NCI-H748 (cell line): Measurements from ENCODE around the gene CENPU.
"Not testable (repeated sequence)": the region's sequence is repeated elsewhere in the genome, so short reads cannot be mapped to it uniquely, and the experiment has no call there.

Experiments
- DNase-seq: peaks from one replicate; lab custom pipeline; 2025; ENCODE audit not compliant: unreplicated experiment; lab: John Stamatoyannopoulos, UW

Gene CENPU, protein sequence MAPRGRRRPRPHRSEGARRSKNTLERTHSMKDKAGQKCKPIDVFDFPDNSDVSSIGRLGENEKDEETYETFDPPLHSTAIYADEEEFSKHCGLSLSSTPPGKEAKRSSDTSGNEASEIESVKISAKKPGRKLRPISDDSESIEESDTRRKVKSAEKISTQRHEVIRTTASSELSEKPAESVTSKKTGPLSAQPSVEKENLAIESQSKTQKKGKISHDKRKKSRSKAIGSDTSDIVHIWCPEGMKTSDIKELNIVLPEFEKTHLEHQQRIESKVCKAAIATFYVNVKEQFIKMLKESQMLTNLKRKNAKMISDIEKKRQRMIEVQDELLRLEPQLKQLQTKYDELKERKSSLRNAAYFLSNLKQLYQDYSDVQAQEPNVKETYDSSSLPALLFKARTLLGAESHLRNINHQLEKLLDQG

DNA sequence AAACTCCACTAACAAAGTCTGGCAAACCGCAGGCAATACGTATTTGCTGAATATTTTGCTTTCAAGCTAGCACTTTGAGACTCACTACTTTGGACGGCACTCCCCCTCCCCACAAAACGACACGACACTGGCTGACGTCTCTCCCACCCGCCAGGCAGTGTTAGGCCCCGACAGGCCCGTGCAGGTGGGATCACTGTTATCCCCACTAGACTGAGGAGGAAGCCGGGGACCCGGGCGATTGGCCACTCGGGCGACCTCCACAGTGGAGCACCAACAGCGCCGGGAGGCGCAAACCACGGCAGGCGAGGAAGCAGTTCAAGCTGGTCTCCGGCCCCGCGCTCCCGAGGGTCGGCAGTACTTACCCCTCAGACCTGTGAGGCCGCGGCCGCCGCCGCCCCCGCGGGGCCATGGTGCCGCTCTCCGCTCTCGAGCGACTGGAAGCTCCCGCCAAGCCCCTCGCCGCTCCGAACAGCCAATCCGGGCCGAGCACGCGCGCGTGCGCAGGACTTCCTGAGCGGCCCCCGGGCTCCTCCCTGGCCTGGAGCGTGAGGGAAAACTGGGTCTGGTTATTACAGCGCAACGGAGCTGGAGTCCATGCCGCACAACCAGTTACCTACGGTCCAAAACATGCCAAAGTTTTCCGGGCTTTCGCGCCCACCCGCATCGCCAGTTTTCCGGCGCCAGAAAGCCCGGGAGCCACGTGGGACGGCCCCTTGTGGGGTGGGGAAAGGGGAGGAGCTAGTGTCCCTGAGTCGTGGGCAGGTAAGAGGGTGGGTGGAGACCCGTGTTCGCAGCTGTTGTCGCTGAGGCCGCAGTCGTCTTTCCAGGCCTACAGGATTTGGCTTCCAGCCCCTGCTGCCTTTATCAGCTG, at the start of gene CENPU:
TSS of gene CENPU (minus strand) at position 443 of the 871 bp plus-strand sequence. CDS start at position 409, 34 bp downstream.
- peak; percentile 95 for DNase-seq

- no peak for DNase-seq
Measured at GRCh38 chr4:184782731-184783373, 49.0 kb upstream of the CENPU start.

DNA sequence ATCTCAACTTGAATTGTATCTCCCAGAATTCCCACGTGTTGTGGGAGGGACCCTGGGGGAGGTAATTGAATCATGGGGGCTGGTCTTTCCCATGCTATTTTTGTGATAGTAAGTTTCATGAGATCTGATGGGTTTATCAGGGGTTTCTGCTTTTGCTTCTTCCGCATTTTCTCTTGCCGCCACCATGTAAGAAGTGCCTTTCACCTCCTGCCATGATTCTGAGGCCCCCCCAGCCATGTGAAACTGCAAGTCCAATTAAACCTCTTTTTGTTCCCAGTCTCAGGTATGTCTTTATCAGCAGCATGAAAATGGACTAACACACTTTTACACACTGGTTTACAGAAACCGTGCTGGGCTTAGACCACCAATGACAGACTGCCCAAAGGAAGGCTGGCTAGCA, 45.3 kb upstream of the CENPU start:
- DNase-seq = not testable (repeated sequence)

GRCh38 chr4:184778325-184778724, 44.4 kb upstream of the CENPU start:
- no peak for DNase-seq

GRCh38 chr4:184776821-184777220, 42.9 kb upstream of the CENPU start:
- peak; percentile 36 for DNase-seq

- no peak for DNase-seq
Measured at GRCh38 chr4:184775854-184776555, 42.1 kb upstream of the CENPU start.

DNA sequence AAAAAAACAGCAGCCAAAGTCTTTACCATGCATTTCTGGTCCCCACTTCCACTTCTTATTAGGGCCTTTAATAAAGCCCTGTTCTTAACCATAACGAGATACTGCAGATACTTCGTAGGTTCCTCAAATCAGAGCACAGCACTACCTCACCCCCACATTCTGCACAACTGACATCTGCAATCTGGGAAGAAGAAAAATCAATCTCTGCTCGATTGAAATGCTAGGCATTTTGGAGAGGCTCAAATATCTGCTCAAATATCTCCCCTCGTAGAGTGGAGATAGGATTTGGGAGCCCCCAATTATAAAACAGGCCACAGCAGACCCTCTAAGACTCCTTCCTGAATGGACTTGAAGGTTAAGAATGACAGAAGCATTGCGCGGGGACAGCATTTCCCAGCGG, 40.3 kb upstream of the CENPU start:
- DNase-seq = no peak

DNA sequence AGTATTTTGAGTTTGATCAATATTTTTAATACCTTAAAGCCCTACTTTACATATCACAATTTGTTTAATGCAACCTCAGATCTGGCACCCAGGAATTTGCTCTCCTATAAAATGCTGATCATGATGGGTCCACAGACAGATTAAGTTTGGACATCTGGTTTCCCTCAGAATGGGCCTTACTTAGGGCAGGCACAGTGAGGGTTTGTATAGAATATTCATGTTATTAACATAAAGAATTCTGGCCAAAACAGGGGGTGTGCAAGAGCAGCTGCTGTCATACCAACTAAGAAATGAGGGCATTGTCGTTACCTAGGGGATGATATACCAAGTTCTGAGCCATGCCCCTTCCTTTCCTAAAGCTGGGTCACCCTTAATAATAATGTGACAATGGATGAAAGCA, 37.5 kb upstream of the CENPU start:
- no peak for DNase-seq

DNA sequence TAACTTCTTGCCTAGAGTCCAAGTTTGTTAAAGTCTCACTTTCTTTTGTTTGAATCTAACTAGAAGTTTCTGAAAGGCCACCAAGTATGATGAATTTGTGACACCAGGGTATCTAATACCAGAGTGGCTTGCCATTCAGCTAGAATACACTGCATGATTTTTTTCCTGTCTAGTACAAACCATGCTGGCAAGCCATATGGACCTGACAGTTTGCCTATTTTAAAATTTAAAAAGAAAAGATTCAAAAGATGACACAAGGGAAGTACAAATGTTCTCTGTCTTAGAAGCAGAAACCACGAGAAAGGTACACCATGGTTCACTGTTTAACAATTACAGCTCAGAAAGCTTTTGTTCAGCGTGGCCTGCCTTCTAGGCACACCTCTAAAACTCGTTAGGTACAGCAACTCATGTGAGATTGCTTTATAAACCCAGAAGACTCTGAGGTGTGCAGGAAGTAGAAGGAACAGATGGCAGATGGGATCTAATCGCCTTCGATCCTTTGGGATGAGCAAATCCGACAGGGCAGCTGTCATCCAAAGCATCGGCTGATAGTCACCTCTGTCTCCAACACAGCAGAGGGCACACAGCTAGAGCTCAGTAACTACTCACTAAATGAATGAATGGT, 35.4 kb upstream of the CENPU start:
- no peak for DNase-seq

GRCh38 chr4:184768296-184768695, 34.4 kb upstream of the CENPU start:
- no peak for DNase-seq

- DNase-seq = no peak
Measured at GRCh38 chr4:184766446-184766845, 32.5 kb upstream of the CENPU start.

GRCh38 chr4:184765473-184766340, 31.8 kb upstream of the CENPU start:
- DNase-seq = no peak

DNA sequence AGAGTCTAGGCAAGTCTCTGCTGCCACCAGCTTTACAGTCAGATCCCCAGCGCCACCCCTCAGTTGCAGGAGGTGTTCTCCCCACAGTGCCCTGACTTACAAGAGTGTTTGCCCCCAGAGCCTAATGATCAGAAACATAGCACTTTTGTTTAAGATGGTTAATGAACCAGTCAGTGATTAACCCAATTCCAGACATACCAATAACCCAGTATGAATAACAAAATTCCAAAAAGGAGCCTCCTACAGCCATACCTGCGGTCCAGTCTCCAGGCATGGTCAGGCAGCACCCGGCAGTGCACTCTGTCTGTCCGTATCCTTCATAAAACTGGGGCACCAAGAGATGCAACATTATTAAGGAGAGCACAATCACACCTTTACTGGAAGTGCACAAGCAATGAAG, 30.7 kb upstream of the CENPU start:
- no peak for DNase-seq

DNA sequence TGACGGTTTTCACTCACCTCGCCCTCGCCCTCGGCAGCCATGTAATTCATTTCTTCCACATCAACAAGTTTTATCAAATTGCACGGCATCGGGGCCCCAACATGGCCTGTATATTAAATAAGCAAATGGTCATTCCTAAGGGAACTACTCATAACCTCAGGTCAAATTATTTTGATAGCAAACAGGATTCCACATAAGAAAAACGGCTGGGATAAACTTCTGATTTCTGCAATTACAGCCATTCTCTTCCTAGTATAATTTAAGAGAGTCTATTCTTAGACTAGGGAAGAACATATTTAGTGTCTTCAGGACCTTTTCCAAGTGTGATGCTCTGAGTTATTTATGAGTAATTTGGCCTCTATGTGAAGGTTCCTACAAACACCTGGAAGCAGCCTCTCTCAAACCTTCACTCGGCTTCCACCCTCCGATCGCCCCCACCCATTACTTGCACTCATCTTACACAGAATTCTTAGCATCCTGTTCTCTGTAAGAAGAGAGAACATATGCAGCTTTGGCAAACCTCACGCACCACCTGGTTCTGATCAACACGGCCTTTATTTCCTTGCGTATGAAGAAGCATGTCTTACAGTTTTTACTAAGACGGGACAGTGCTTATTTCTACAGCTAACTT, 29.4 kb upstream of the CENPU start:
- no peak for DNase-seq

GRCh38 chr4:184762100-184762499, 28.2 kb upstream of the CENPU start:
- DNase-seq = no peak

DNA sequence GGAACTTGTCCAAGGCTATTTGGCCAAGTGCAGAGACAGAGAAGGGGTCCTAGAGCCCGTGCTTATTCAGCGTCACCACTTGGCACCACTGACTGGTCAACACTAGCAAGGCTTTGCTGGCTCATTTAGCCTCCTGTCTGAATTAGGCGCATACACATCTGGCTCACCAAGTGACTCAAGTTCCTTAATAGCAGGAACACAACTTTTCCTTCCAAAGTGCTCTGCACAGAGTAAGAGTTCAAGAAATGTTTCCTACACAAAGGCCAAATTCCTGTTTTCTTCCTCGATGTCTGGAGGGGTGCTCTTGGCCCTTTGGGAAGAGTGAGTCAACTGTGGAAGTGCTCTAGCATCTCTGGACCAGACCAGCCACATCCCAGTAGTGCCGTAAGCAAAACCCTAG, 26.8 kb upstream of the CENPU start:
- DNase-seq = no peak

GRCh38 chr4:184757810-184758209, 23.9 kb upstream of the CENPU start:
- DNase-seq = no peak

DNA sequence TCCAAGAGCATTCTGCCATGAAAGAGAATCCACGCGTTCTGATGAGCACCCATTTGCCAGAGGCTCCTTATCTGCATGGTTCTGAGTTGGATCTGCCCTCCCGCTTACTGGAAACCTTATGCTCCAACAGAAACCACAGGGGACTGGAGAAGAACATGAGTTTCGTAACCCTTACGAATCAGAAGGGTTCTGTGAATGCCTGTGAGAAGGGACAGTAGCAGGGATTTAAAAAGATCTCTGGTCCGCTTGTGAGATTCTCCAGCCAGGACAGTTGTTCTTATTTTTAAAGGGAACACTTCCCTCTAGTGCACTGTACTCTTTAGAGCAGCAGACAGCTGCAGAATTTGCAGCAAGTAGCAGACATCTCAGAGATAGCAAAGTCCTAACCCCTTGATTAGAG, 22.5 kb upstream of the CENPU start:
- DNase-seq = no peak

- DNase-seq = no peak
Measured at GRCh38 chr4:184755278-184755677, 21.4 kb upstream of the CENPU start.
